Femur (tissue), 1 donor: Measurements from ENCODE around the gene JSRP1.

ENCODE experiments used
- DNase-seq: peaks from one replicate; pipeline ENCODE4 v3.0.0-alpha.2; 2017

JSRP1 gene

DNA sequence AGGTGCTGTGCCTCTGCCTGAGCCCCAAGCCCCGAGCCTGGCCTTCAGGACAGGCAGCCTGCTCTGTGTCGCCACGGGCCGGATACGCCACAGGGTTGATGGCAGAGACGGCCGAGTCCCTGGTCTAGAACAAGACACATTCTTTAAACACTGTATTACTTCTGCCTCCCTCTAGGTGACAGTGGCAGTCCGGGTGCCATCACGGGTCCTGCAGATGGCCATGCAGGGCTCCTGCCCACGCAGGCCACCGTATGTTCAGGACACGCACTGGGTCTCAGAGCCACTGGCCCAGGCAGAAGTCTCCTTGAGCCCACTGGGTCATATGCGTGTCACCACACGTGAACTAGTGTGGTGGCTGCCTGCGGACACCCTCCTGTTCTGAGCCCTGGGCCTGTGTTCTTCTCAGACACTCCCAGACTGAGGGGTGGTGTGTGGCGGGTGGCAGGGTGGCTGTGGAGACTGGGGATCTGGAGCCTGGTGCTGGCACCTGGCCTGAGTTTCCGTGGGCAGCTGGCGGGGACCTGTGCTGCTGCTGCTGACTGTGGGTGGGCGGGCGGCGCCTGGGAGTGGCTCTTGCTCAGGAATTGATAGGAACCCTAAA, 24.5 kb downstream of the JSRP1 start:
- no peak for DNase-seq

- DNase-seq, result no peak
These were observed 25.2 kb downstream of the JSRP1 start for GRCh38 chr19:2230807-2231533.

- DNase-seq, result no peak
These were observed 26.1 kb downstream of the JSRP1 start for GRCh38 chr19:2230033-2230531.

DNA sequence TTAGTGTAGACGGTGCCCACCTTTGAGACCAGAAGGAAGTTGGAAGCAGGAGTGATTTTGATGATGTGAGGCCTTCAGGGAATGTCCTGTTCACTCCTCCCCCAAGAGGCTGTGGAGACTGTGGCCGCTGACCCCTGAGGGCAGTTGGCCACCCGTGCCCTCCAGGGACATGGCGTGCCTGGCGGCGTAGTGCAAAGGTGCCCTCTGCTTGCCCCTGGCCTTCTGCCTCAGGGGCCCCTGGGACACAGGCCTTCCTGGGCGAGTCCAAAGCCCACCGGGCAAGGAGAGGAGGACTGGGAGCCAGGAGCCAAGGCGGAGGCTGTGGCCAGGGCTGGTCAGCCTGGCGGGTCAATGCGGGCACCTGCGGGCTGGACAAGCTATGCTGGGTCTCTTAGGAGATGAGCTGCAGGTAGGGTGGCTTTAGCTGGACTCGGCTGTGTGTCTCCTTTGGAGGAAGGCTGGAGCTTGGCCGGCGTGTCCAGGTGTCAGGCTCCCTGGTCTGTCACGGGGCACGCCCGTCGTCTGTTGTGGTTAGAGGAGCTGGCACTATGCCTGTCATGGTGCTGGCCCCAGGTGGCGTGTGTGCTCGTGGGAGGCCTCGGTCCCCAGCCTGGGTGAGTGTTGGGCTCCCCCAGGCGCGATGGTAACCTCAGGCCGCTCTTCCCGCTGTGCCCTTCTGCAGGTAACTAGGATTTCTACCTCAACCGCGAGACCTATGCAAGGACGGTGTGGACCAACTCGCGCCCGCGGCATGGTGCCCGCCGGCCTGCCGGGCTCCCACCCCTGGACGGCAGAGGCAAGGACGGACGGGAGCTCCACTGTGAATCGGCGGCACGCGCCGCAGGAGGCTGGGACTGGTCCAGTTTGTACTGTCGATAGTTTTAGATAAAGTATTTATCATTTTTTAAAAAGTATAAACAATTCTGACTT, 26.8 kb downstream of the JSRP1 start:
- no peak for DNase-seq

DNA sequence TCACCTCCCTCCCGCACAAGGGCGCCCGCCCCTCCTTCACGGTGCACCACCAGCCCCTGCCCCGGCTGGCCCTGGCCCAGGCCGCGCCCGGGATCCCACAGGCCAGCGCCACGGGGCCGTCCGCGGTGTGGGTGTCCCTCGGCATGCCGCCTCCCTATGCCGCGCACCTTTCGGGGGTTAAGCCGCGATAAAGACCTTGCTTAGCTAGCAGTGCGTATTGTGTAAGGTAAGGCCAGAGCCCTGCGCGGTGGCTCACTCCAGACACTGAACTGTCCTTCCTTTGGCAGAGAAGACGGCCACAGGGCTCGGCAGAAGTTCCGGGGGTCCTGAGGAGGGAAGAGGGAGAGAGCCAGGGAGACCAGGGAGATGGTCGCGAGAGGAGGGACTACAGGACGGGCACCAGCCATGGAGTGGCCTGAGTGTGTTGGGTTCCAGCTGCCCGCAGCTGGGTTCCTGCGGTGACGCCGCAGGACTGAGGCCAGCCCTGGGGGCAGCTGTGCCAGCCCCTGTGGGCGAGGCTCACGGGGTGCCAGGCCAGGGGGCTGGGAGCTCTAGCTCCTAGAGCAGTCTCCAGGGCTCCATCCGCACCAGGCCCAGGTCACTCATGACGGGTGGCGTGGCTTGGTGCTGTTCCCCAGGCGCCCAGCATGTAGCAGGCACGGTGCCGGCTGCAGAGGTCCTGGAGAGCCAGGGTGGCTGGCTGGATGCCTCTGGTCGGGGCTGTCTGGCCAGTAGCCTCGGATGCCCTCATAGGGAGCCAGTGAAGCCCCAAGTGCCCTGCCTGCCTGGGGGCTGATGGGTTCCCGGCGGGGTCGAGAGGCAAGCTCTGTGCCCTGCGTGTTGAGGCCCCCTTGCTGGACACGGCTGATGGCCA, 27.8 kb downstream of the JSRP1 start:
- no peak for DNase-seq

DNA sequence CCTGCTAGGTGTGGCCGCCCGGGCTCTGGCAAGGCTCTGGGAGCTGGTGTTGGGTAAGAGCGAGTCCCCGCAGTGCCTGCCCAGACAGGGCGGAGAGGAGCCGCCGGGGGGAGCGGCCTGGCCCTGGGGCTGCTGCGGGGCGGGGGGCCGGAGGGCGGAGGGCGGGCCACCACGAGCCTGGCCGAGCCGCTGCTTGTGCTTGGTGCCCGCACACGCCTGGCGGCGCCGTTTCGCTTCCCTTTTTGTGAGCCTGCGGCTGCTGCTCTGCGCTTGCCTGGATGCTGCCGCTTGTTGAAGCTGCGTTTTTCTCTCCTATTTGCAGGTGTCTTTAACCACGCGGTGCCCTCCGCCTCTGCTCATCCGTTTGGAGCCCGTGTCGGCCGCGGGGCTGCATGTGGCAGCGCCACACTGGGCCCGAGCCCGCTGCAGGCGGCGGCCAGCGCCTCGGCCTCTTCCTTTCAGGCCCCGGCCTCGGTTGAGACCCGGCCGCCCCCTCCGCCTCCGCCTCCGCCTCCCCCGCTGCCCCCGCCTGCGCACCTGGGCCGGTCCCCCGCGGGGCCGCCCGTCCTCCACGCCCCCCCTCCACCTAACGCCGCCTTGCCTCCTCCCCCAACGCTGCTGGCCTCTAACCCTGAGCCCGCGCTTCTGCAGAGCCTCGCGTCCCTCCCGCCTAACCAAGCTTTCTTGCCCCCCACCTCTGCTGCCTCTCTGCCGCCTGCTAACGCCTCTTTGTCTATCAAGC, 28.6 kb downstream of the JSRP1 start:
- no peak for DNase-seq

- DNase-seq, result no peak
These were observed 29.3 kb downstream of the JSRP1 start for GRCh38 chr19:2226840-2227360.

- DNase-seq, result no peak
These were observed 30.0 kb downstream of the JSRP1 start for GRCh38 chr19:2226051-2226839.

DNA sequence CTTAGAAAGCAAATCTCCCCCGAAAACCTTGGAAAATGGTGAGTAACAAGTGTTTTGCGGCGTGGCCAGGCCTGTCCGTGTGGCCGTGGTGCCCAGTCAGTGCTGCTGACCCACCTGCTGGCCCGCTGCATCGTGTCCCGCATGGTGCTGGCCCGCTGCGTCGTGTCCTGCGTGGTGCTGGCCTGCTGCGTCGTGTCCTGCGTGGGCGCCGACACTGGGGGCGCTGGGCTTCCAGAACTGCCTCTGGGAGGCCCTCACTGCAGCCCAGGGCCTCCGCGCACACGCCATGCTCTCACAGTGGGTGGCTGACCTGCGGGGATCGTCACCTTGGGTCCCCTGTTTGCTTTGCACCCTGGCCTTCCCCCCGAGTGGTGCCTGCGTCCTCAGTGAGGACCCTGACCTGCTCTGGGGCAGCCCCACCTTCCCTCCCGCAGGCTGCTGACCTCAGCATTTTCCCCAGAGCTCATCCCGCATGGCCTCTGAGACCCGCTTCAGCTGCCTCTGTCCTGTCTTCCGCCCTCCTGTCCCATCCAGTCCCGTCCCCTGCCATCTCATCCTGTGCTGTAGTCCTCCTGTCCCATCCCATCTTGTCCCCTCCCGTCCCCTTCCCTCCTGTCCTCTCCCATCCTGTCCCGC, 30.7 kb downstream of the JSRP1 start:
- DNase-seq, result no peak

GRCh38 chr19:2224754-2225349, 31.4 kb downstream of the JSRP1 start:
- DNase-seq, result no peak

- DNase-seq, result no peak
These were observed 32.3 kb downstream of the JSRP1 start for GRCh38 chr19:2223959-2224358.

DNA sequence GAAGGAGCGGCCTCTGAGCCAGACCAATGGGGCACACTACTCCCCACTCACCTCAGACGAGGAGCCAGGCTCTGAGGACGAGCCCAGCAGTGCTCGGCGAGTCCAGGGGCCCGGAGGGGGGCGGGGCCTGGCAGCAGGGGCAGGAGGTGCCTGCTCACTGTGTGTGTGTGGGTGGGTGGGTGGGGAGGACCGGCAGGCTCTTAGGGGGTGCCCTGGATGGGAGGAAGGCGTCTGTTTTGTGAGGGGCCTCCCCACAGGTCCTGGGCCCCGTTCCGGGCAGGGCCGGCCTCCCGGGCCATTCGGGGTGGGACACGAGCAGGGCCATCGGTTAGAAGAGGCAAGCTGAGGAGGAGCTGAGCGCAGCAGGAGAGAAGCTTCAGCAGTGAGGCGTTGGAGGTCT, 32.8 kb downstream of the JSRP1 start:
- no peak for DNase-seq

- no peak for DNase-seq
These were observed 34.3 kb downstream of the JSRP1 start for GRCh38 chr19:2221918-2222317.

GRCh38 chr19:2221250-2221831, 34.9 kb downstream of the JSRP1 start:
- DNase-seq, result no peak

DNA sequence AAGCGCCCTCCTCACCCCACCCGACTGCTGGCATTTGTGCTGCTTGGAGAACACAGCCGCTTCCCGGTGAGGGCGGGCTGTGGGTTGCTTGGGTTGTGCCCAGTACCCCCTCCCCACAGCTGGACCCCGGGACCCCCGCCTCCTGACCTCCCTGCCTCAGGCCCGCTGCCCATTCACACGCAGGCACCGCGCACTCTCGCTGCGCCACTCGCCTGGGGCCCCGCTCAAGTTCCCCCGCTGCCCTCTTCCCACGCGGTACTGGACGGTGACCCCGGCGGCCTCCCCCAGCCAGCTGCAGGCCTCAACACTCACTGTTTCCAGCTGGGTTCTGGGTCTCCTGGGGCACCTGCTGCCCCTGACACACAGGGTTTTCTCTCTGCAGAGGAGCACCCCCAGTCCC, 36.5 kb downstream of the JSRP1 start:
- no peak for DNase-seq

- no peak for DNase-seq
These were observed 38.6 kb downstream of the JSRP1 start for GRCh38 chr19:2217591-2217990.

DNA sequence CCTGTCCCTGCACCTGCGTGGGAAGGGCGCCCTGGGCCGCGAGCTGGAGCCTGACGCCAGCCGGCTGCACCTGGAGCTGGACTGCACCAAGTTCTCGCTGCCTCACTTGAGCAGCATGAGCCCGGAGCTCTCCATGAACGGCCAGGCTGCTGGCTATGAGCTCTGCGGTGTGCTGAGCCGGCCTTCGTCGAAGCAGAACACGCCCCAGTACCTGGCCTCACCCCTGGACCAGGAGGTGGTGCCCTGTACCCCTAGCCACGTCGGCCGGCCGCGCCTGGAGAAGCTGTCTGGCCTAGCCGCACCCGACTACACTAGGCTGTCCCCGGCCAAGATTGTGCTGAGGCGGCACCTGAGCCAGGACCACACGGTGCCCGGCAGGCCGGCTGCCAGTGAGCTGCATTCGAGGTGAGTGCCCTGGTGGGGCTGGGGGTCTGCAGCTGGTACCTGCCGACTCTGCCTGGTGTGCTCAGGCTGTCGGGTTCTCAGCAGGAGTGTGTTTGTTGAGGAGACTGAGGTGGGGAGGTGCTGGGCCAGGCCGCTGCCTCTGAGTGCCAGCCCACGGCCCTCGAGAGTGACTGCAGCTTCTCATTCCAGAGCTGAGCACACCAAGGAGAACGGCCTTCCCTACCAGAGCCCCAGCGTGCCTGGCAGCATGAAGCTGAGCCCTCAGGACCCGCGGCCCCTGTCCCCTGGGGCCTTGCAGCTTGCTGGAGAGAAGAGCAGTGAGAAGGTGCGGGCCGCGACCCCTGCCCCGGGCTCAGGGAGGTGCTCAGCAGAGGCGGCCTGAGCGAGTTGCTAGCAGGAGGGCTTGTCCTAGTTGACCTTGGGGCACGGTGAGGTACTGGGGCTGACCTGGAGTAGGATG, 39.6 kb downstream of the JSRP1 start:
- DNase-seq, result no peak

DNA sequence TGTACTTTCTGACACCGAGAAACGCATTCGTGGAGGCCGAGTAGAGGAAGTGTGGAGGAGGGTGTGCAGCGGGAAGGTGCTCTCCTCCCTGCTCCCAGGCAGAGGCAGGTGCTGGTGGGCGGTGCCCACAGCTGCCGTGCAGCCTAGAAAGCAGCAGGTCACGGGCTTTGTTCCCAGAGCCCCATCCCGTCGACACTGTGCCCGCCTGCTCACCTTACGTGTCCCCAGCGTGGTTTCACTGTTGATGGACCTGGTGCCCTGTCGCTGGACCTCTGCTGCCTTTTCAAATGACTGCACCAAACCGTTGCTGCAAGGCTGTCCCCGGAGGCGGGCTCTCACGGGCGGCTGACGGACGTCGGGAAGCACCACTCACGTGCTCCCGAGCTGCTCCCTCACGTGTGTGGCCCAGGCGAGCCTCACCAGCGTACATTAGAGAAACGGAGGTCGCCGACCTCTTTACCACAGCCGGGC, 40.9 kb downstream of the JSRP1 start:
- no peak for DNase-seq
